ENCODE measurements around the gene MAP7D1. TPM values are rescaled to one million over a fixed set of nuclear protein-coding genes. Genes with fewer than 3 reads are reported as not detected.
"Not testable (repeated sequence)": the region's sequence is repeated elsewhere in the genome, so short reads cannot be mapped to it uniquely, and the experiment has no call there.

Gene MAP7D1
- total RNA-seq, 1 donor = 114 TPM

DNA sequence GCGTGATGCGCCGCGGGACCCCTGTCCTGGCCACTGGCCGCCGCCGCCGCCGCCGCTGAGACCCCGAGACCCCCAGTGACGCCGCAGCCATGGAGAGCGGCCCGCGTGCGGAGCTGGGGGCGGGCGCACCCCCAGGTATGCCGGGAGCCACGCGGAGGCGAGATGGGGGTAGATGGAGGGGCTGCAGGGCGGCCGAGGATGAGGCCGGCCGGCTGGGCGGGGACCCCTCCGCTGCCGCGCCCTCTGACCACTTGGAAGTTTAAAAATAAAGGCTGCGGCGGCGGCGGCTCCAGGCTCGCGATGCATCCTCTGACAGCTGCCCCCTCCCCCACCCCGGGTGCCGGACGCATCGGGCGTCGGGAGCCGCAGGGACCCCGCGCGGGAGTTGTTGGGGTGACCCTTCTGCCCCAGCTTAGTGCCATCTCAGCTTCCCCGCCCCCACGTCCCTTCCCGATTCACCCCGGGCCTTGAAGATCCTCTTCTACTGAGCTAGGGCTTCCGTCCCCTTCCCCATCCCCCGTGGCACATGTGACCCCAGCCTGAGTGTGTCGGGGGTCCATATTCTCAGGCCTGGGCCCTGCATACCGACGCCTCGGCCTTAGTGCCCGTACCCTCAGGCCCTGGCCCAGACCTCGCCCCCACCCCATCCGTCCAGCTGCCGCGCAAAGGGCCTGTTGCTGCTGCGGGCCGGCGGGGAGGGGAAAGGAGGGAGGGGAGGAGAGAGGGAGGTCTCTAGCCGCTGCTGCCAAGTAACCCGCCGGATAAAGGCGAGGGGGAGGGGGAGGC lies 562 bp downstream of the MAP7D1 start:
- TF ChIP-seq, protein P1, sequence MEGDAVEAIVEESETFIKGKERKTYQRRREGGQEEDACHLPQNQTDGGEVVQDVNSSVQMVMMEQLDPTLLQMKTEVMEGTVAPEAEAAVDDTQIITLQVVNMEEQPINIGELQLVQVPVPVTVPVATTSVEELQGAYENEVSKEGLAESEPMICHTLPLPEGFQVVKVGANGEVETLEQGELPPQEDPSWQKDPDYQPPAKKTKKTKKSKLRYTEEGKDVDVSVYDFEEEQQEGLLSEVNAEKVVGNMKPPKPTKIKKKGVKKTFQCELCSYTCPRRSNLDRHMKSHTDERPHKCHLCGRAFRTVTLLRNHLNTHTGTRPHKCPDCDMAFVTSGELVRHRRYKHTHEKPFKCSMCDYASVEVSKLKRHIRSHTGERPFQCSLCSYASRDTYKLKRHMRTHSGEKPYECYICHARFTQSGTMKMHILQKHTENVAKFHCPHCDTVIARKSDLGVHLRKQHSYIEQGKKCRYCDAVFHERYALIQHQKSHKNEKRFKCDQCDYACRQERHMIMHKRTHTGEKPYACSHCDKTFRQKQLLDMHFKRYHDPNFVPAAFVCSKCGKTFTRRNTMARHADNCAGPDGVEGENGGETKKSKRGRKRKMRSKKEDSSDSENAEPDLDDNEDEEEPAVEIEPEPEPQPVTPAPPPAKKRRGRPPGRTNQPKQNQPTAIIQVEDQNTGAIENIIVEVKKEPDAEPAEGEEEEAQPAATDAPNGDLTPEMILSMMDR (IDR thresholded peaks at IDR 0.05; ENCODE audit: insufficient read depth, low read length) = no peak
- H3K4me3 ChIP-seq (ENCODE audit: low read depth, low read length) = peak overlapping the region; percentile 92
- DNase-seq (ENCODE audit: low read depth) = peak; percentile 48

DNA sequence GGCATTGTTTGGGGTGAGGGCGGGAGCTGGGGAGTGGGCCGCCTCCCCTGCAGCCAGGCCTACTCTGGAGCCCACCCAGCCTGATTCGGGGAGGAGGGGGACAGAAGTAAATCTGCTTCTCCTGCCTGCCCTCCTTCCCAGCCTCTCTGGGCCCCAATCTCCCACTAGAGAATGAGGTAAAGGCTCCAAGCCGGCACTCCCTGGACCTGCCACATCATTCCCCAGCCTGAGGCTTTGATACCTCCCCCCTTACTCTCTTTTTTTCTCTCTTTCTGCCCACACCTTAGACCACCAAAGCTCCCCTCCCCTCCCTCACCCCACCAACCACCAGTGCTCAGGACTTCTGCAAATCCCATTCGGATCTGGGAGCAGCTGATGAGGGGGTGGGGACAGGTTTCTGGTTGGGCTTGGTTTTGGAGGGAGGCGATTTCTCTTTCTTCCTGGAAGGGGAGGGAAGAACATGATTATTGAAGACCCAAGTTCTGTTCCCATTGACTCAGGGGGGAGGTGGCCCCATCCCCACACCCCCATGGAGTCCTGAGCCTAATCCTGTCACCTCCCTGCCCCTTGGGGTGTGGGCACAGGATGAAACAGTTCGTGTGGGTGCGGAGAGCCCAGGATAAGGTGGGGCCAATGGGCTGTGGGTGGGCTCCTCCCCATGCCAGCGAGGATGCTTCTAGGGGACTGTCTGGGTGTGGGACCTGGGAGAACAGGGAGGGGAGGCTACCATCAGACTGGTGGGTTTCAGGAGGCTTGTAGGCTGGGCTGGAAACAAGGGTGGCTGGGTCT lies 1.3 kb downstream of the MAP7D1 start:
- no peak for DNase-seq (ENCODE audit: low read depth)
- H3K4me3 ChIP-seq (ENCODE audit: low read depth, low read length) = peak overlapping the region; percentile 92
- TF ChIP-seq, protein P1 (IDR thresholded peaks at IDR 0.05; ENCODE audit: insufficient read depth, low read length) = no peak

DNA sequence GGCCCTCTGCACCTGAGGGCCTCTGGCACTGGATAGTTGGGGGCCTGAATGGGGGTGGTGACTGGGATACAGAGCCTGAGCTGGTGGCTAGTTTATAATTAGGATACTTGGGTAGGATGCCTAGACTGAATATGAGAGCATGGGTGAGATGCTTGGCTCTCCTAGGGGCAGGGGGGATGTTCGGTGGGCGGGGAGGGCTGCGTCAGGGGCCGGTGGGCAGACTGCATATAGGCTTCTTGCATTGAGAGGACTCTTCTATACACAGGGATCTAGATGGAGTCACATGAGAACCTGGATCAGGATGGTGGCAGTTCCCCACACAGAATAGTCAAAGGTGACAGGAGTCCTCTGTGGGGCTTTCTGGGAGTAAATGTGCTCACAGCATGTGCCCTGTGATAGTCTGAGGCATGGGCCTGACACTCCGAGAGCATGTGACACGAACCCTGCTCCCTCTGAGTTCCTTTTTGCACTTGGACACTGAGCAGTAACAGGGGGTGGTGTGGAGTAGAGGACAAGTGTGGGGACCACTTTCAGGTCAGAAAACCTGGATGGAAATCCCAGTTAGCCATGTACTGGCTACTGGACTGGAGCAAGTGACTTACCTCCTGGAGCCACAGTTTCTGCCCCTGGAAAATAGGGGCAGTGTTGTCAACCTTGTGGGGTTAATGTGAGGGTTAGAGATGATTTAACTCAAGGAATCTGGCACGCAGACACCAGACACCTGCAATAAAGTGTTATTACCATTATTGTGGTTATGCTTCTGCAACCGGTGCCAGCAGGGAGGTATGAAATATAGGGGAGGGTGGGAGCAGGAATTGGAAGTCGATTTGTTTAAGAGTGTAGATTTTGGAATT lies 2.2 kb downstream of the MAP7D1 start:
- peak overlapping the region; percentile 92 for H3K4me3 ChIP-seq (ENCODE audit: low read depth, low read length)
- no peak for DNase-seq (ENCODE audit: low read depth)
- TF ChIP-seq, protein P1 (IDR thresholded peaks at IDR 0.05; ENCODE audit: insufficient read depth, low read length) = no peak

DNA sequence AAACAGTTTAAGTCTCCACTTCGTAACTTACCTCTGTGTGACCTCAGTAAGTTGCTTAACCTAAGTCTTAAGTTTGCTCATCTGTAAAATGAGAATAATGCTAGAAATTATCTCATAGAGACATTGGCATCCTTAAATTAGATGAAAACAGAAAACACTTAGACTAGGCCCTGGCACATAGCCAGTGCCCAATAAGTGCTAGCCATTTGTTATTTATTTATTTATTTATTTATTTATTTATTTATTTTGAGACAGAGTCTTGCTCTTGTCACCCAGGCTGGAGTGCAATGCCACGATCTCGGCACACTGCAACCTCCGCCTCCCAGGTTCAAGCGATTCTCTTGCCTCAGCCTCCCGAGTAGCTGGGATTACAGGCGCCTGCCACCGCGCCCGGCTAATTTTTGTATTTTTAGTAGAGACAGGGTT lies 2.9 kb downstream of the MAP7D1 start:
- H3K4me3 ChIP-seq (ENCODE audit: low read depth, low read length) = peak overlapping the region; percentile 92
- not testable (repeated sequence) for DNase-seq (ENCODE audit: low read depth)

DNA sequence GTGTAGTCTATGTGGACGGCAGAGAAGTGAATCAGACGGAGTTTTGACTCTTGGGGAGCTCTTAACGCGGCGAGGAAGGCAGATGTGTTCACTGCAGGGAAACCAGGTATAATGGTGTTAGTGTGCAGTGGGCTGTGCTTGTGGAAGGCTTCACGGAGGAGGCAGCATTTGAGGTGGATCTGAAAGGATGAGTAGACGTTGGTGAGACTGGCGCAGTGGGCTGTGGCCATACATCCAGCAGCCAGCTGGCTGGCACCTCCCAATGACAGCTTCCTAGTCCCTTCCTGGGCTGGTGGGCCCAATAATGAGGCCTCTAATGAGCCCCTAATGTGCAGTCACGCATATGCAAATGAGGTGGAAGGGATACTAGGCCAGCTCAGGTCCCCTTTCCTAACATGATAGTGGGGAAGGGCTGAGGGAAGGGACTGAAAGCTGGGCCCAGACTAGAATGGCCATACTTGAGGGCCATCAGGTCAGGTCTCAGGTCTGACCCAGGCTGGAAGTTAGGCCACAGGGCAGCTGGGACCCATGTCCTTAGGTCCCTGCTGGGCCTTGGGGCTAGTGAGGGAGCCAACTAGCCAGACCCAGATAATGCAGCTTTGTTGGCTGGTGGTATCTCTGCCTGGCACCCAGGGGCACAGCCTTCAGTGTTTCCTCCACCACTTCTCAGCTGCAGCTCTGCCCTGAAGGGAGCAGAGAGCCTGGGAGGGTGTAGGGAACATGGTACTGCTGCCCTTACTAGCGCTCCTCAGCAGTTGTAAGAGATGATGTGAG lies 3.8 kb downstream of the MAP7D1 start:
- DNase-seq (ENCODE audit: low read depth) = no peak
- peak overlapping the region; percentile 17 for H3K4me3 ChIP-seq (ENCODE audit: low read depth, low read length)
- TF ChIP-seq, protein P1 (IDR thresholded peaks at IDR 0.05; ENCODE audit: insufficient read depth, low read length) = no peak

DNA sequence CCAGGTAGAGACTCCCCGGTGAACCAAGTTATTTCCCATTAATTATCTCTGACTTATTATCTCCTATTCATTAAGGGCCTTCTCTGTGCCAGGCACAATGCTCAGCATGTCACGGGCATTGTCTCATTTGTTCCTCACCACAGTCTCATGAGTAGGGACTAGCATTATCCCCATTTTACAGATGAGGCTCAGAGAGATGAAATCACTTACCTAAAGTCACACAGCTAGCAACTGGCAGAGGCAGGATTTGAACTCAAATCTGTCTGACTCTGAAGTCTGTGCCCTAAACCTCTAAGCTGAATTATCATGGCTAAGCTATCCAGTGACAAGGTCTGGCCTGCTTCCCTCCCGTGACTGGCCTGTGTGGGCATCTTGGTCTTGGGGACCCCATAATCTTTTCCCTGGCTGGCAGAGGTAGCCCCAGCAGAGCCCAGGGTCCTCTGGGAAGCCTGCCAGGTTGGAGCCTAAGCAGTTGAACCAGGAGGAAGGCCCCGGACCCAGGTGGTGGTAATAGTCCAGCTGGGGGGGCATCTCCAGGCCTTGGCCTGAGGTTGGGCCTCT lies 4.5 kb downstream of the MAP7D1 start:
- TF ChIP-seq, protein P1 (IDR thresholded peaks at IDR 0.05; ENCODE audit: insufficient read depth, low read length) = no peak
- peak overlapping the region; percentile 69 for H3K4me3 ChIP-seq (ENCODE audit: low read depth, low read length)
- DNase-seq (ENCODE audit: low read depth) = no peak

Data from fibroblast of the aortic adventitia (primary cell).